ENCODE data around the gene ATG7. TPM values are rescaled to one million over a fixed set of nuclear protein-coding genes. Genes with fewer than 3 reads are reported as not detected.

Gene ATG7
- total and polyA plus RNA-seq, 2 experiments from 2014 or later = 18.4 to 38.6 TPM

DNA sequence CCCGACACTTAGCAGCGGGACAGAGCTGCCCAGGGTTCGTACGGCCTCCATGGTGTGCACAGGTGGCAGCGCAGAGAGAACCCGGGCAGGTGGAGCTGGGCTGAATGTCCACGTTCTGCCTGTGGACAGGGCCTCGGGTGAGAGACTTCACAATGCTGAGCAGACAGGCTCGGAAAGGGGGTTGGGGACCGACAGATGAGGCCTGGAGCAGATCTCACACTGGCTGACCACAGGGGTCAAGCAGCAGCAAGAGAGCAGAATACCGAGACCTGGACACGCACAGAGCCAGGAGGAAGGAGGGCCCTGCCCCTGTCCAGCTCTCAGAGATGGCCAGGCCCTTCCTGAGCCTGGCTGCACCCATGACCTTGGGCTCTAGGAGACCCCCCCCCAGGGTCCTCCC lies 288.5 kb downstream of the ATG7 start:
- H3K4me3 ChIP-seq = no peak overlapping the region
- H2AFZ ChIP-seq = no peak overlapping the region
- H3K36me3 ChIP-seq (replicated peaks; ENCODE audit: insufficient read depth, low read depth) = no peaks in the 10 kb centered on the region
- no peak for DNase-seq (ENCODE audit: low spot score)
- H3K27me3 ChIP-seq = no peaks in the 10 kb centered on the region
- H3K9me3 ChIP-seq (ENCODE audit: low read depth) = no peaks in the 10 kb centered on the region
- peaks cover 75% of the 10 kb centered on the region for H3K79me2 ChIP-seq
- H3K4me2 ChIP-seq = no peak overlapping the region
- no peaks in the 10 kb centered on the region for H3K9me2 ChIP-seq (replicated peaks; ENCODE audit: insufficient read depth)
- peaks cover 26% of the 10 kb centered on the region for H4K20me1 ChIP-seq (ENCODE audit: insufficient read depth, poor library complexity, severe bottlenecking)
- TF ChIP-seq EZH2phosphoT487 (IDR thresholded peaks at IDR 0.05; ENCODE audit: low read depth, severe bottlenecking, unreplicated experiment) = no peak
- 90% methylated on average over 12 of the region's 12 CpGs for WGBS (ENCODE audit: low lambda C conversion rate, missing lambda C conversion rate)
- H3K27ac ChIP-seq = no peak overlapping the region
- peaks cover 27% of the 10 kb centered on the region for H3K4me1 ChIP-seq (ENCODE audit: insufficient read depth)

DNA sequence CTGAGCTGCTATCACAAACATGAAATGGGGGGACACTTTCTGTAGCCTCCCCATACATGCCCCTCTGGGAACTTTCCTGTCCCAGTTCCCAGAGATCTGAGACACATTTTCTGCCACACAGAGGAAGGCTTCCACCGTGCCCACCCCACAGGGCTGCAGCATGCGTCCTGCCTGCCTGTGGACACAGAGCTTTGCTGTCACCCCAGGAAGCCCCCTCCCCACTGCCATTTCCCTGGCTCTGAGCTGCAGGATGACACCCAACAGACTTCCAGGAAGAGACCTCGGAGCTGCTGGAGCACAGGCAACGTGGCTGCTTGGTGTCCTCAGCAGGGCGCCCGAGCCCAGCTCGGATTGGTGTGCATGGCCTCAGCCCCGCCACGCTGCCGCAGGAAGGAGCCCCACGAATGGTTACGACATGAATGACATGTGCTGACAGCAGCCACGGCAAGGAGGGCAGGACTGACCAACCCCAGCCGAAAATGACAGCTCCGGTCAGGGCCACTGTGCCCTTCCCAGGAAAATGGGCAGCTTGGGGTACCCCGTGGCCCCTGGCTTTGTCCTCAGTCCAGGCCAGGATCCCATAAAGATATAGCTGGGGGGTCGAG lies 290.2 kb downstream of the ATG7 start:
- Histone ChIP-seq H2AFZ (no peak overlapping the region), H3K36me3 (replicated peaks; ENCODE audit: insufficient read depth, low read depth) (no peaks in the 10 kb centered on the region), H3K27ac (peak overlapping the region; percentile 55), H3K4me2 (no peak overlapping the region), H3K4me3 (no peak overlapping the region), H3K79me2 (peaks cover 79% of the 10 kb centered on the region), H3K9me3 (ENCODE audit: low read depth) (no peaks in the 10 kb centered on the region), H3K9me2 (replicated peaks; ENCODE audit: insufficient read depth) (no peaks in the 10 kb centered on the region), H3K4me1 (ENCODE audit: insufficient read depth) (peaks cover 21% of the 10 kb centered on the region), H4K20me1 (ENCODE audit: insufficient read depth, poor library complexity, severe bottlenecking) (peaks cover 27% of the 10 kb centered on the region), H3K27me3 (no peaks in the 10 kb centered on the region)
- WGBS (ENCODE audit: low lambda C conversion rate, missing lambda C conversion rate) = 96% methylated on average over 17 of the region's 17 CpGs
- TF ChIP-seq, protein P1, sequence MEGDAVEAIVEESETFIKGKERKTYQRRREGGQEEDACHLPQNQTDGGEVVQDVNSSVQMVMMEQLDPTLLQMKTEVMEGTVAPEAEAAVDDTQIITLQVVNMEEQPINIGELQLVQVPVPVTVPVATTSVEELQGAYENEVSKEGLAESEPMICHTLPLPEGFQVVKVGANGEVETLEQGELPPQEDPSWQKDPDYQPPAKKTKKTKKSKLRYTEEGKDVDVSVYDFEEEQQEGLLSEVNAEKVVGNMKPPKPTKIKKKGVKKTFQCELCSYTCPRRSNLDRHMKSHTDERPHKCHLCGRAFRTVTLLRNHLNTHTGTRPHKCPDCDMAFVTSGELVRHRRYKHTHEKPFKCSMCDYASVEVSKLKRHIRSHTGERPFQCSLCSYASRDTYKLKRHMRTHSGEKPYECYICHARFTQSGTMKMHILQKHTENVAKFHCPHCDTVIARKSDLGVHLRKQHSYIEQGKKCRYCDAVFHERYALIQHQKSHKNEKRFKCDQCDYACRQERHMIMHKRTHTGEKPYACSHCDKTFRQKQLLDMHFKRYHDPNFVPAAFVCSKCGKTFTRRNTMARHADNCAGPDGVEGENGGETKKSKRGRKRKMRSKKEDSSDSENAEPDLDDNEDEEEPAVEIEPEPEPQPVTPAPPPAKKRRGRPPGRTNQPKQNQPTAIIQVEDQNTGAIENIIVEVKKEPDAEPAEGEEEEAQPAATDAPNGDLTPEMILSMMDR (IDR thresholded peaks at IDR 0.05; ENCODE audit: poor library complexity) = no peak
- no peak for TF ChIP-seq EZH2 (IDR thresholded peaks at IDR 0.05; ENCODE audit: borderline replicate concordance)
- no peak for TF ChIP-seq EZH2phosphoT487 (IDR thresholded peaks at IDR 0.05; ENCODE audit: low read depth, severe bottlenecking, unreplicated experiment)
- no peak for DNase-seq (ENCODE audit: low spot score)

DNA sequence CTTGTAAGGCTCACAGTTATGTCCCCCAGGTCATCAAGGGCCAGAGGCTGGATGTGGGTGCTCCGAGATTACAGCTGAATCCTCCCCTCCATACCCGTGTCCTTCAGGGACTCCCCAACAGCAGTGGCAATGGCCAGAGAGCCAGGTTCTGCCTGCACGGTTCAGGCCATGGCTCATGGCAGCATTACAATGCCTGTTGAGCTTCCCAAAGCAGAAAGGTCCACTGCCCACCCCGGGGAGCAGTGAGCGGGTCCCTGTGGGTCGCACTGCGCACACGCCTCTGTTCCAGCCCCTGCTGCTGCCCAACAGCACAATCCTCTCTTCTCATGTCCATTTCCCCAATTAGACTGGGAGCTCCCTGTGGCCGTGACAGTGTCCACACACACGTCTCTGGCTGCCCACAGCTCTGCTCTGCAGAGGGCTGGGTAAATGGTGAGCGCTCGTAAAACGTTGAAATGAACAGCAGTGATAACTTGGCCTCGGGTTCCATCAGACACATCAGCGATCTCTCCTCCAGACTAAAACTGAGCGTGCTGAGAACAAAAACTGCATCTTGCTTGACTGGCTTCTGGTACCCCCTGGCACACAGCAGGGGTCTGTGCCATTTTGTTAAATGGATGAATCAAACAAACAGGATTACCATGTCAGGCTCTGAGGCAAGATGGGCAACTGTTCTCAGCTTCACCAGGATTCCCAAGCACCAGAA lies 291.1 kb downstream of the ATG7 start:
- no peaks in the 10 kb centered on the region for H3K36me3 ChIP-seq (replicated peaks; ENCODE audit: insufficient read depth, low read depth)
- H3K4me3 ChIP-seq = no peak overlapping the region
- 93% methylated on average over 16 of the region's 16 CpGs for WGBS (ENCODE audit: low lambda C conversion rate, missing lambda C conversion rate)
- no peak overlapping the region for H2AFZ ChIP-seq
- no peaks in the 10 kb centered on the region for H3K9me3 ChIP-seq (ENCODE audit: low read depth)
- no peak overlapping the region for H3K27ac ChIP-seq
- TF ChIP-seq, protein P1 (IDR thresholded peaks at IDR 0.05; ENCODE audit: poor library complexity) = no peak
- TF ChIP-seq EZH2 (IDR thresholded peaks at IDR 0.05; ENCODE audit: borderline replicate concordance) = no peak
- no peak for TF ChIP-seq EZH2phosphoT487 (IDR thresholded peaks at IDR 0.05; ENCODE audit: low read depth, severe bottlenecking, unreplicated experiment)
- H3K79me2 ChIP-seq = peaks cover 88% of the 10 kb centered on the region
- H3K4me2 ChIP-seq = no peak overlapping the region
- H3K4me1 ChIP-seq (ENCODE audit: insufficient read depth) = peaks cover 15% of the 10 kb centered on the region
- no peaks in the 10 kb centered on the region for H3K9me2 ChIP-seq (replicated peaks; ENCODE audit: insufficient read depth)
- no peak for DNase-seq (ENCODE audit: low spot score)
- H4K20me1 ChIP-seq (ENCODE audit: insufficient read depth, poor library complexity, severe bottlenecking) = peaks cover 29% of the 10 kb centered on the region
- no peaks in the 10 kb centered on the region for H3K27me3 ChIP-seq

DNA sequence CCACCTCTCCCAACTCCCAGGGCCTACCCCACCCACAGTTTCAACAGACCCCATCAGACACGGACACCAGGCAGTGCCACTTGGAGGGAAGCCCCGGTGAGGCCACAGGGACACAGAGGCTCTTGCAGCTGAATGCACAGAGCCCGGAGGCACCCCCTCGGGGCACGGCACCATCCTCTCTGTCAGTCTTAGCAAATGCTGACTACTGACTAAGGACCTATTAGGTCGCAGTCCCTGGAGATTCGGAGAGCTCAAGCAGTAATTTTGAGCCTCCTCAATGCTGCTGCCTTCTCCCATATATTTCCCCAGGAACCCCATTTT lies 291.6 kb downstream of the ATG7 start:
- Histone ChIP-seq H4K20me1 (ENCODE audit: insufficient read depth, poor library complexity, severe bottlenecking) (peaks cover 33% of the 10 kb centered on the region), H3K27me3 (no peaks in the 10 kb centered on the region), H3K9me3 (ENCODE audit: low read depth) (no peaks in the 10 kb centered on the region), H3K9me2 (replicated peaks; ENCODE audit: insufficient read depth) (no peaks in the 10 kb centered on the region), H2AFZ (no peak overlapping the region), H3K27ac (no peak overlapping the region), H3K4me1 (ENCODE audit: insufficient read depth) (peaks cover 15% of the 10 kb centered on the region), H3K4me2 (no peak overlapping the region), H3K79me2 (peaks cover 93% of the 10 kb centered on the region), H3K36me3 (replicated peaks; ENCODE audit: insufficient read depth, low read depth) (no peaks in the 10 kb centered on the region), H3K4me3 (no peak overlapping the region)
- DNase-seq (ENCODE audit: low spot score) = no peak
- 96% methylated on average over 7 of the region's 7 CpGs for WGBS (ENCODE audit: low lambda C conversion rate, missing lambda C conversion rate)
- TF ChIP-seq EZH2 (IDR thresholded peaks at IDR 0.05; ENCODE audit: borderline replicate concordance) (no peak), EZH2phosphoT487 (IDR thresholded peaks at IDR 0.05; ENCODE audit: low read depth, severe bottlenecking, unreplicated experiment) (no peak)
- TF ChIP-seq, protein P1 (IDR thresholded peaks at IDR 0.05; ENCODE audit: poor library complexity) = no peak

Measured in hepatocyte (in vitro differentiated cells).